K562 (cell line): ENCODE data around the gene PHB1. TPM values are rescaled to one million over a fixed set of nuclear protein-coding genes. Genes with fewer than 3 reads are reported as not detected.

ENCODE experiments used
- ARID1B ChIP-seq: fragments of 450-650 bp; IDR thresholded peaks from 2 replicates; pipeline ENCODE4 v1.6.1; 2016; ENCODE audit warnings: antibody characterized with exemption, mild to moderate bottlenecking, inconsistent platforms
- BHLHE40 ChIP-seq: IDR thresholded peaks from 2 replicates; pipeline ENCODE4 v1.6.1; 2011; ENCODE audit warnings: low read length, improper control_type of control experiment
- CEBPB ChIP-seq: fragments of 450-650 bp; IDR thresholded peaks from 2 replicates; pipeline ENCODE4 v1.6.1; 2016; ENCODE audit warnings: missing genetic modification characterization, missing compliant biosample characterization
- CTBP1 ChIP-seq: fragments of 450-650 bp; IDR thresholded peaks from 2 replicates; pipeline ENCODE4 v1.6.1; 2016; ENCODE audit warnings: borderline replicate concordance
- CTCF ChIP-seq, 3 experiments: IDR thresholded peaks in 2 of 3; conservative IDR thresholded peaks in 1 of 3; 2 replicates each; pipeline ENCODE4 v1.5.1; 2011 to 2012; ENCODE audit warnings: low read length in 3 of 3, mild to moderate bottlenecking in 3 of 3, control low read depth in 2 of 3, improper control_type of control experiment in 1 of 3, inconsistent platforms in 1 of 3, low read depth in 1 of 3, mixed read lengths in 1 of 3, moderate library complexity in 1 of 3; ENCODE audit not compliant: insufficient read depth in 2 of 3
- DPF2 ChIP-seq: fragments of 450-650 bp; IDR thresholded peaks from 2 replicates; pipeline ENCODE4 v1.6.1; 2016
- ETS2 ChIP-seq: IDR thresholded peaks from 2 replicates; pipeline ENCODE4 v1.6.1; 2016; ENCODE audit warnings: borderline replicate concordance, missing genetic modification characterization, mild to moderate bottlenecking, moderate library complexity, missing compliant biosample characterization; ENCODE audit not compliant: poor library complexity, severe bottlenecking
- GABPB1 ChIP-seq: sonication (generic); formaldehyde crosslinking; IDR thresholded peaks from 2 replicates; pipeline ENCODE4 v1.8.0; 2022; ENCODE audit warnings: mild to moderate bottlenecking, missing genetic modification reagents
- HBP1 ChIP-seq: fragments of 450-650 bp; formaldehyde crosslinking; IDR thresholded peaks from 2 replicates; pipeline ENCODE4 v1.4.0; 2022; ENCODE audit warnings: missing genetic modification characterization
- HDAC3 ChIP-seq: fragments of 450-650 bp; IDR thresholded peaks from 2 replicates; pipeline ENCODE4 v1.6.1; 2018; ENCODE audit warnings: borderline replicate concordance, mild to moderate bottlenecking, moderate library complexity; ENCODE audit not compliant: partially characterized antibody
- MAX ChIP-seq: sonication (generic); formaldehyde crosslinking; IDR thresholded peaks from 2 replicates; pipeline ENCODE4 v1.9.0; 2022; ENCODE audit warnings: mild to moderate bottlenecking, missing genetic modification reagents
- MIER1 ChIP-seq: fragments of 450-650 bp; IDR thresholded peaks from 2 replicates; pipeline ENCODE4 v1.6.1; 2016; ENCODE audit warnings: antibody characterized with exemption, mild to moderate bottlenecking, low read depth
- NCOA4 ChIP-seq: fragments of 450-650 bp; IDR thresholded peaks from 2 replicates; pipeline ENCODE4 v1.6.1; 2018; ENCODE audit warnings: mild to moderate bottlenecking; ENCODE audit not compliant: partially characterized antibody
- RFX5 ChIP-seq: IDR thresholded peaks from 2 replicates; pipeline ENCODE4 v1.6.1; 2011; ENCODE audit warnings: low read depth, mild to moderate bottlenecking, improper control_type of control experiment, low read length
- SMC3 ChIP-seq: conservative IDR thresholded peaks from 2 replicates; pipeline ENCODE4 v1.6.1; 2011; ENCODE audit warnings: low read depth, low read length, improper control_type of control experiment; ENCODE audit not compliant: insufficient read depth
- ZBTB26 ChIP-seq: fragments of 450-650 bp; formaldehyde crosslinking; IDR thresholded peaks from 2 replicates; pipeline ENCODE4 v1.4.0; 2022; ENCODE audit warnings: missing genetic modification characterization
- ZBTB43 ChIP-seq: sonication (generic); formaldehyde crosslinking; IDR thresholded peaks from 2 replicates; pipeline ENCODE4 v1.8.0; 2023; ENCODE audit warnings: mild to moderate bottlenecking, missing genetic modification reagents
- ZNF133 ChIP-seq: fragments of 250-450 bp; sonication (Bioruptor Pico); IDR thresholded peaks from 2 replicates; pipeline ENCODE4 v1.4.0; 2020; ENCODE audit warnings: mild to moderate bottlenecking
- ZNF146 ChIP-seq: IDR thresholded peaks from one replicate; pipeline ENCODE4 v1.6.1; 2018; ENCODE audit warnings: missing compliant biosample characterization; ENCODE audit not compliant: unreplicated experiment
- ZNF224 ChIP-seq: sonication (generic); formaldehyde crosslinking; IDR thresholded peaks from 2 replicates; pipeline ENCODE4 v1.8.0; 2022; ENCODE audit warnings: mild to moderate bottlenecking, missing genetic modification reagents
- ZNF24 ChIP-seq: fragments of 450-650 bp; IDR thresholded peaks from 2 replicates; pipeline ENCODE4 v1.6.1; 2016
- ZNF280A ChIP-seq: fragments of 450-650 bp; IDR thresholded peaks from 2 replicates; pipeline ENCODE4 v1.6.1; 2018; ENCODE audit warnings: mild to moderate bottlenecking, low read depth; ENCODE audit not compliant: partially characterized antibody
- polyA plus RNA-seq, 8 experiments: library from polyadenylated mRNA; depleted of rRNA in 4 of 8; stranded (reverse) in 5 of 8; unstranded in 3 of 8; fragments of >200 nt; fragmentation: Nextera tagmentation in 2 of 8; fragmentation: Illumina TruSeq in 1 of 8; extraction: Ambion mirVana in 2 of 8; extraction: Trizol in 1 of 8; gene quantifications; 2 replicates each; pipeline versions ENCODE4 v1.2.1 to v1.2.3, GENCODE V29; 2011 to 2014; ENCODE audit warnings: inconsistent platforms in 1 of 8, missing spikeins in 1 of 8
- total RNA-seq, 7 experiments: library from RNA; depleted of rRNA in 6 of 7; stranded (reverse); fragments of >200 nt in 6 of 7; fragmentation: Illumina TruSeq in 2 of 7; extraction: Trizol in 2 of 7; gene quantifications; 2 replicates each; pipeline versions ENCODE4 v1.2.1 to v1.2.3, GENCODE V29; 2011 to 2021; ENCODE audit warnings: low replicate concordance in 1 of 7

Gene PHB1
- total and polyA plus RNA-seq, 9 of the 15 experiments (the other 6 are each of a cell fraction or from before 2014, with no cell fraction given), result 191 to 818 (median 349) TPM

- peak; percentile 97 to 99 (median 98) for TF ChIP-seq CTCF (IDR thresholded peaks at IDR 0.05 in 2 of 3, conservative IDR thresholded peaks at IDR 0.05 in 1 of 3; ENCODE audit: insufficient read depth in 2 of 3, low read depth in 1 of 3, low read length in 3 of 3)
- TF ChIP-seq ETS2 (tag), result no peak
- no peak for TF ChIP-seq MIER1
- no peak for TF ChIP-seq CEBPB
- TF ChIP-seq SMC3, result peak; percentile 84
- no peak for TF ChIP-seq HDAC3
- no peak for TF ChIP-seq RFX5
- TF ChIP-seq DPF2, result no peak
- no peak for TF ChIP-seq ZNF224 (CRISPR knock-in tag)
- TF ChIP-seq BHLHE40, result peak; percentile 23; the same call in 1 of the 2 replicates
- no peak for TF ChIP-seq ZNF133 (CRISPR knock-in tag)
- TF ChIP-seq GABPB1 (CRISPR knock-in tag), result peak; percentile 44; the same call in 1 of the 2 replicates
- no peak for TF ChIP-seq ZNF24
- no peak for TF ChIP-seq ZBTB43 (CRISPR knock-in tag)
- peak; percentile 22; the same call in 1 of the 2 replicates for TF ChIP-seq CTBP1
- no peak for TF ChIP-seq ARID1B
- TF ChIP-seq ZNF146 (CRISPR knock-in tag), result no peak
- TF ChIP-seq ZNF280A, result no peak
- TF ChIP-seq MAX (CRISPR knock-in tag), result 0 out of 2 replicates have a peak, but pooled peaks have one; percentile 34
- TF ChIP-seq ZBTB26 (CRISPR knock-in tag), result no peak
- TF ChIP-seq HBP1, result no peak
- no peak for TF ChIP-seq NCOA4
Measured at GRCh38 chr17:49407981-49408501, 6.6 kb downstream of the PHB1 start (continued).
